Measurements from ENCODE around the gene UBIAD1. TPM values are rescaled to one million over a fixed set of nuclear protein-coding genes. Genes with fewer than 3 reads are reported as not detected.

The UBIAD1 gene
- total RNA-seq, 1 experiment from 2014 or later: 21.6 TPM

- peaks cover 7% of the 10 kb centered on the region for H3K9me3 Mint-ChIP-seq
- peak overlapping the region; percentile 25; the same call in 1 of the 2 replicates for H3K27ac Mint-ChIP-seq
- TF ChIP-seq RELA (CRISPR knock-in tag; IDR thresholded peaks at IDR 0.05; ENCODE audit: borderline replicate concordance): no peak
- TF ChIP-seq, protein P1, sequence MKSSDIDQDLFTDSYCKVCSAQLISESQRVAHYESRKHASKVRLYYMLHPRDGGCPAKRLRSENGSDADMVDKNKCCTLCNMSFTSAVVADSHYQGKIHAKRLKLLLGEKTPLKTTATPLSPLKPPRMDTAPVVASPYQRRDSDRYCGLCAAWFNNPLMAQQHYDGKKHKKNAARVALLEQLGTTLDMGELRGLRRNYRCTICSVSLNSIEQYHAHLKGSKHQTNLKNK (CRISPR knock-in tag; IDR thresholded peaks at IDR 0.05): no peak
- TF ChIP-seq PRRX2 (CRISPR knock-in tag; IDR thresholded peaks at IDR 0.05): no peak
- TF ChIP-seq ZBTB43 (CRISPR knock-in tag; IDR thresholded peaks at IDR 0.05): no peak
- TF ChIP-seq EMX1 (CRISPR knock-in tag; IDR thresholded peaks at IDR 0.05): no peak
- TF ChIP-seq FOXJ3 (CRISPR knock-in tag; IDR thresholded peaks at IDR 0.05; ENCODE audit: borderline replicate concordance): no peak
- TF ChIP-seq SOX15 (CRISPR knock-in tag; IDR thresholded peaks at IDR 0.05): no peak
- TF ChIP-seq ZNF232 (CRISPR knock-in tag; IDR thresholded peaks at IDR 0.05): no peak
- TF ChIP-seq ATF1 (CRISPR knock-in tag; IDR thresholded peaks at IDR 0.05): no peak
- no peak for TF ChIP-seq TEAD4 (CRISPR knock-in tag; IDR thresholded peaks at IDR 0.05)
- peaks cover 27% of the 10 kb centered on the region for H3K4me1 Mint-ChIP-seq
- no peaks in the 10 kb centered on the region for H3K27me3 Mint-ChIP-seq (ENCODE audit: low read depth)
- DNase-seq (ENCODE audit: low spot score): no peak
- H3K36me3 Mint-ChIP-seq: peaks cover 40% of the 10 kb centered on the region
- POLR2A ChIA-PET: no interaction called here
- H3K4me3 Mint-ChIP-seq: no peak overlapping the region
- CTCF ChIA-PET: interaction anchor here (1.3 to 1.7 kb wide), 2 partner anchors 41 to 371 kb away, joined by 5 read pairs; no protein-coding TSS in a partner anchor
- no peak for ATAC-seq
Observed at GRCh38 chr1:11279630-11280029, 6.6 kb downstream of the UBIAD1 start.

DNA sequence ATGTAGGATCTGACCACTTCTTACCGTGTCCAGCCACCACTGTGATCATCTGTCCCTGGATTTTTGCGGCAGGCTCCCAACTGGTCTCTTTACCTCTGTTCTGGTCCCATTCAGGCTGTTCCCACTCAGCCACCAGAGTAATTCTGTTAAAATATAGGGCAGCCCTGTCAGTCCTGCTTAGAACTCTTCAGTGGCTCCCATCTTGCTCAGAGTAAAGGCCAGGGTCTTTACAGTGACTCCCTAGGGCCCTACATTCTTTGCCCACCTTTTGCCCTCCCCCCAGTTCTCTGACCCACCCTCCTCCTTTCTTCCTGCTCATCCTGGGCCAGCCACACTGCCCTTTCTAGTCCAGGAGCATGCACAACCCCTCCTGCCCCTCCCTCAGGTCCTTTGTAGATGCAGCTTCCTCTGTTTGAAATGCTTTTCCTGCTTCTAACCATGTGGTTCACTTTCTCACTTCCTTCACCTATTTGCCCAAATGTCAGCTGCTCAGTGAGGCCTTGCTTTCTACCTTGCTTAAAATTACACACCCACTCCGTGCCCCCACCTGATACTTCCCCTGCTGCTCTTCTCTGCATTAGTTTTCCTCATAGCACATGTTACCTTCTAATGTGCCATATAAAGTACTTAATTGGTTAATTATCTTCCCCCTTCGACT lies 7.8 kb downstream of the UBIAD1 start:
- CTCF ChIA-PET: interaction anchor here (1.3 to 1.7 kb wide), 2 partner anchors 40 to 370 kb away, joined by 5 read pairs; no protein-coding TSS in a partner anchor

More for the DNA sequence above, 7.8 kb downstream of the UBIAD1 start:
- Mint-ChIP-seq H3K4me3 (no peak overlapping the region), H3K27ac (peak overlapping the region; percentile 57), H3K27me3 (ENCODE audit: low read depth) (no peaks in the 10 kb centered on the region), H3K36me3 (peaks cover 37% of the 10 kb centered on the region), H3K4me1 (peaks cover 34% of the 10 kb centered on the region), H3K9me3 (peaks cover 7% of the 10 kb centered on the region)
- POLR2A ChIA-PET: interaction anchor here (0.6 kb wide), 1 partner anchor 29 kb away, joined by 4 read pairs; no protein-coding TSS in a partner anchor
- ATAC-seq (no peak), DNase-seq (ENCODE audit: low spot score) (no peak)
- TF ChIP-seq NR1H2 (CRISPR knock-in tag; IDR thresholded peaks at IDR 0.05) (no peak), CREB1 (CRISPR knock-in tag; IDR thresholded peaks at IDR 0.05) (no peak), OVOL2 (CRISPR knock-in tag; IDR thresholded peaks at IDR 0.05; ENCODE audit: borderline replicate concordance) (no peak), ATF2 (CRISPR knock-in tag; IDR thresholded peaks at IDR 0.05; ENCODE audit: borderline replicate concordance, low read depth) (no peak), IRF2 (CRISPR knock-in tag; IDR thresholded peaks at IDR 0.05; ENCODE audit: borderline replicate concordance, low read depth) (no peak), EMX1 (CRISPR knock-in tag; IDR thresholded peaks at IDR 0.05) (no peak), NFE2L1 (CRISPR knock-in tag; IDR thresholded peaks at IDR 0.05) (no peak), MYBL2 (CRISPR knock-in tag; IDR thresholded peaks at IDR 0.05) (no peak), RELA (CRISPR knock-in tag; IDR thresholded peaks at IDR 0.05; ENCODE audit: borderline replicate concordance) (no peak), GTF2I (CRISPR knock-in tag; conservative IDR thresholded peaks at IDR 0.05) (no peak)
- TF ChIP-seq, protein P2, sequence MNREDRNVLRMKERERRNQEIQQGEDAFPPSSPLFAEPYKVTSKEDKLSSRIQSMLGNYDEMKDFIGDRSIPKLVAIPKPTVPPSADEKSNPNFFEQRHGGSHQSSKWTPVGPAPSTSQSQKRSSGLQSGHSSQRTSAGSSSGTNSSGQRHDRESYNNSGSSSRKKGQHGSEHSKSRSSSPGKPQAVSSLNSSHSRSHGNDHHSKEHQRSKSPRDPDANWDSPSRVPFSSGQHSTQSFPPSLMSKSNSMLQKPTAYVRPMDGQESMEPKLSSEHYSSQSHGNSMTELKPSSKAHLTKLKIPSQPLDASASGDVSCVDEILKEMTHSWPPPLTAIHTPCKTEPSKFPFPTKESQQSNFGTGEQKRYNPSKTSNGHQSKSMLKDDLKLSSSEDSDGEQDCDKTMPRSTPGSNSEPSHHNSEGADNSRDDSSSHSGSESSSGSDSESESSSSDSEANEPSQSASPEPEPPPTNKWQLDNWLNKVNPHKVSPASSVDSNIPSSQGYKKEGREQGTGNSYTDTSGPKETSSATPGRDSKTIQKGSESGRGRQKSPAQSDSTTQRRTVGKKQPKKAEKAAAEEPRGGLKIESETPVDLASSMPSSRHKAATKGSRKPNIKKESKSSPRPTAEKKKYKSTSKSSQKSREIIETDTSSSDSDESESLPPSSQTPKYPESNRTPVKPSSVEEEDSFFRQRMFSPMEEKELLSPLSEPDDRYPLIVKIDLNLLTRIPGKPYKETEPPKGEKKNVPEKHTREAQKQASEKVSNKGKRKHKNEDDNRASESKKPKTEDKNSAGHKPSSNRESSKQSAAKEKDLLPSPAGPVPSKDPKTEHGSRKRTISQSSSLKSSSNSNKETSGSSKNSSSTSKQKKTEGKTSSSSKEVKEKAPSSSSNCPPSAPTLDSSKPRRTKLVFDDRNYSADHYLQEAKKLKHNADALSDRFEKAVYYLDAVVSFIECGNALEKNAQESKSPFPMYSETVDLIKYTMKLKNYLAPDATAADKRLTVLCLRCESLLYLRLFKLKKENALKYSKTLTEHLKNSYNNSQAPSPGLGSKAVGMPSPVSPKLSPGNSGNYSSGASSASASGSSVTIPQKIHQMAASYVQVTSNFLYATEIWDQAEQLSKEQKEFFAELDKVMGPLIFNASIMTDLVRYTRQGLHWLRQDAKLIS (CRISPR knock-in tag; IDR thresholded peaks at IDR 0.05; ENCODE audit: borderline replicate concordance): no peak
- TF ChIP-seq, protein P3, sequence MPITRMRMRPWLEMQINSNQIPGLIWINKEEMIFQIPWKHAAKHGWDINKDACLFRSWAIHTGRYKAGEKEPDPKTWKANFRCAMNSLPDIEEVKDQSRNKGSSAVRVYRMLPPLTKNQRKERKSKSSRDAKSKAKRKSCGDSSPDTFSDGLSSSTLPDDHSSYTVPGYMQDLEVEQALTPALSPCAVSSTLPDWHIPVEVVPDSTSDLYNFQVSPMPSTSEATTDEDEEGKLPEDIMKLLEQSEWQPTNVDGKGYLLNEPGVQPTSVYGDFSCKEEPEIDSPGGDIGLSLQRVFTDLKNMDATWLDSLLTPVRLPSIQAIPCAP (CRISPR knock-in tag; IDR thresholded peaks at IDR 0.05): no peak

Data from WTC11 (cell line).